GM21367 (cell line): ENCODE data around the gene AKAP6.

ENCODE experiments used
- ATAC-seq: cut with Tn5 transposase; IDR thresholded peaks from one replicate; pipeline ENCODE4 v1.9.1; 2021; ENCODE audit not compliant: unreplicated experiment

The AKAP6 gene

GRCh38 chr14:32648434-32648833 lies 319.3 kb downstream of the AKAP6 start:
- no peak for ATAC-seq

- ATAC-seq: no peak
These were observed 320.9 kb downstream of the AKAP6 start for GRCh38 chr14:32650030-32650429.

DNA sequence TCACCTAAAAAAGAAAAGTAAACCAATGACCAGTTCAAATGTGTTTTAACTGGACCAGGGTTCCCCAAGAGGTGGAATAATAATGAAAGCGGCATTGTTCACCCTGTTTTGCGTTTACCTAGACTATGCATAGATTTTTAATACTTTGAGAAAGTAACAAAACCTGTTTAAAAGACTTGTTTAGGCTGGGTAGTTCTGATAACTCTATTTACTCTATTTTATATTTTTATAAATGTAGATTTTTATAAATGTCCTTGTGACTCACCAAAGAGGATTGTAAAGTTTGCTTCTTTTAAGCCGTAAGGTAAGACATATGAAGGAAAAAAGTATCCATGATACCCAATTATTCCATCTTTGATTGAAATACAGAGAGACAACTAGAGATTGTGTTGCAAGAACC lies 321.6 kb downstream of the AKAP6 start:
- no peak for ATAC-seq

DNA sequence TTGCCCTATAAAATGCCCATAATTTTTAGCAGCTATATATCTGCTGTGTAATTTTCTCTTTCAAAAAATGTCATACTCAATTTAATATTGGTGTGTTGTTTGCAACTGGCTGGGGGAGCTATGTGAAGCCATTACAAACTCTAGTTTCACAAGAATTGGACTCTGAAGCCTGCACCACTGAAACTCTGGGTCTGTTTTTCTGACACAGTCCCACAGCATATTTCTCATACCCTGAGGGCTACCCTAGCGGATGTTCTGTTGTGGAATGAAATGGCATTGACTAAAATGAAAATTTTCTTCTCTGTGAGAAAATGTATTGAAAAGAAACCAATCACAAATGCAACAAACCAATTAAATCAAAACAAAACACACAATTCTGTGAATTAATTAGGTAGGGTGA lies 325.0 kb downstream of the AKAP6 start:
- no peak for ATAC-seq

DNA sequence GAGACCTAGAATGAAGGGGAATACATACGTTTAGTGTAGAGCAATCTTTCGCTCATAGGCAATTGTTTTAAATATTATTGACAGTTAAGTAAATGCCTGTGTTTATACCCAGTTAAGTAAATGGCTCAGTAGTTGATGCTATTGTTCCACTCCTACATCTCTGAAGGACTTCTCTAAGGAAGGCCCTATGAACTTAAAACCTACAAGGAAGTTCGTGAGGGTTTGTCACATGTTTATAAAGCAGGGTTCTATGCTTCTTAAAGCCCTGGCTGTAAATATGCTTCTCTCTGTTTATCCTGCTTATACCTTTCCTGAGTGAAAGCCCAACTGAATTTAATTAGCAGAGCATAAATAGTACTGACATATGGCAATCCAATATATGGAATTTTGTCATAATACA lies 327.5 kb downstream of the AKAP6 start:
- ATAC-seq: no peak

GRCh38 chr14:32657081-32657480 lies 328.0 kb downstream of the AKAP6 start:
- ATAC-seq: no peak

GRCh38 chr14:32661216-32661615 lies 332.1 kb downstream of the AKAP6 start:
- ATAC-seq: no peak

DNA sequence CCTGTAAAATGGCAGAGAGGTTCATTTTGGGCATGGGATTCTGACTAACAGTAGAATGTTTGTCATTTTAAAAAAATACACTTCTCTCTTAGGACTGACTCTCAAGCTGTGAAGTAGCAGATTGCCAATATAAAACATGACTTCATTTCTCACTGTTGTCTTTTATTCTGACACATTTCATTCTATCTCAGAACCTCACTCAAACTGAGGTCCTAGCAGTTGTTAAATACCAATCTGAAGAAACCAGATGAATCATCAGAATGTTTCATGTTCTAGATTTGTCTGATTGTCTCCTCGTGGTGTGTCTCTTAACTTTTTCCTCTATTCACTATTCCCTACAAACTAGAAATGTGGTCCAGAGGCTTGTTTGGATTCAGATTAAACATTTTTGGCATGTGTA lies 333.1 kb downstream of the AKAP6 start:
- ATAC-seq: no peak

GRCh38 chr14:32666308-32666707 lies 337.2 kb downstream of the AKAP6 start:
- no peak for ATAC-seq

DNA sequence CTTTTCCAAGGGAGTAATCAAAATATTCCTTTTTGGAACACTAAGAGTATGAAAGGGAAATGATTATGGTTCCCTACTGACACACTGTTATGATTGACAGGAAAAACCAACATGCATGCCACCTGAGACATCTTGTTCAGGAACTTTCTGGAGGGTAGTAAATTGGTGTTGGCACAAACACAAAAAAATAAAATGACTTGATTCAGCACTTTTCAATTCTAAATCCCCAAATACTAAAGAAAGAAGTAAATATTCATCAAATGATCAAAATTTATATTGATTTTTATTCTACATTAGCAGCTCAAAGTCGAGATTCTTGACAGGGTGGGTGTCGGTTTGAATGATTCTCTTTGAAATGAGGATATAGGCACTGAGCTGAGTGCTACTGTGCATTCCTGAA lies 338.2 kb downstream of the AKAP6 start:
- ATAC-seq: no peak

DNA sequence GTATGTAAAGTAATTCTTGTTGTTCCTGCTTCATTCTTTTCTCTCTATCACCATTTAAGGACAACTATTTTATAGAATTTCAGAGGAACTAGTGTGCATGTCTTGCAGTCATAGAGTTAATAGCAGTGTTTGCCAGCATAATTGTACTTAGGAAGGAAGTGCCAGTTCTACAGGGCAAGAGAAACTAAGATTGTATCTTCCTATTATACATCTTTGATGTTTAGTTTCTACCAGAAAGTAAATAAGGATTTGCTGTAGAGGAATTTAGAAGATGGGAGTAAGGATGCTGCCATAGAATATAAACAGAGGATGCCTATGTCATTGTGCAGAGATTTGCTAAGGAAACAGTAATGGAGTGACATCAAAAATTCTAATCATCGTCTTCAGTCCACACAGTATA lies 338.7 kb downstream of the AKAP6 start:
- ATAC-seq: no peak

- no peak for ATAC-seq
These were observed 340.3 kb downstream of the AKAP6 start for GRCh38 chr14:32669391-32669790.

GRCh38 chr14:32675433-32675832 lies 346.3 kb downstream of the AKAP6 start:
- ATAC-seq: no peak

DNA sequence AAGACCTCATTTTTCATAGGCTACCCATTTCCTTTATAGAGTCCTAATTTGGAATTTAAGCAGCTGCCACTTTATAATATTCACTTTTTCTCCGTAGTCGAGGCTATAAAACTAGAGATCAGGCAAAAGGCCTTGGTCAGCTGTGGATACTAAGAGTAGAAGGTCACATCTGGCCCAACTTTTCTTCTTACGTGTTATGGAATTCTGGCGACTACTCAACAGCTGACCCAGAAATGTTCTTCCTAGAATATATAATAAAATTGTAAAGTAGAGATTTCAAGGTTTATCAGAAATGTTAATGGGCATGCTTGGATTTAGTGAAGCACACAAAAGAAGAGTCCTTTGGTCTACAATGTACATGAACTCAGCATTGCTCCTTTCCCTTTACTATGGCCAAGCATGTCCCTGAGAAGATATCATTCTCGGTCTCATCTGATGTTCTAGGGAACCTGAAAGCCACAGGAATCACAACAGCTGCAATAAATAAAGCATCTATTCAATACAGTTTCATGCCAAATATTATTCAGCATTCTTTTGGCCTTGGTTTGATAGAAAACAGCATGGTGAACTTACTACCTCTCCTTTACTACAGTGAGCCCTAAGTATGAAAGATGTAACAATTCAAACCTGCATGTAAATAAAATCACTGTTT lies 348.2 kb downstream of the AKAP6 start:
- ATAC-seq: no peak

DNA sequence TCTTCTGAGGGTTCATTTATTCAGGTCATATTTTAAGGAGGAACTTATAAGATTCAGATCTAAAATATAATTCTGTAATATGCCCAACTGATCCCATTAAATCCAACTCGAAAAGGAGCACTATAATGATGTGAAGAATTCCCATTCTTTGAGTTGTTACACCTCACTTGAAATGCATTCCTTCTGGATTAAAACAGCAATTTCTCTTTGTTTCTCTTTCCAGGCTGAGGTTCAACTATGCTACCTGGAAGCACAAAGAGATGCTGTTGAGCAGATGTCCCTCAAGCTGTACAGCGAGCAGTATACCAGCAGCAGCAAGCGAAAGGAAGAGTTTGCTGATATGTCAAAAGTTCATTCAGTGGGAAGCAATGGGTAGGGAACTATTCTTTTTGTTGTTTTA lies 349.0 kb downstream of the AKAP6 start:
- no peak for ATAC-seq

GRCh38 chr14:32679927-32680612 lies 351.0 kb downstream of the AKAP6 start:
- ATAC-seq: no peak

DNA sequence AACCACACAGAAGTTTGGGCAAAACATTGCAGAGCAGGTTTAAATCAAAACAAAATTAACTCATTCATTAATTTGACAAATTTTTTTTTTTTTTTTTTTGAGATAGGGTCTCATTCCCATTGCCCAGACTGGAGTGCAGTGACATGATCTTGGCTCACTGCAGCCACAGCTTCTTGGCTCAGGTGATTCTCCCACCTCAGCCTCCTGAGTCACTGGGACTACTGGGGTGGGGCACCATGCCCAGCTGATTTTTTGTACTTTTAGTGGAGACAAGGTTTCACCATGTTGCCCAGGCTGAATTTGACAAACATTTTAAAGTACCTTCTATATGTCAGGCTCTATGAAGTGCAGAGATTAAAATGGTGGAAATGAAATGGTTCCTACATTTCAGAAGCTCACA lies 352.5 kb downstream of the AKAP6 start:
- no peak for ATAC-seq

GRCh38 chr14:32682214-32682613 lies 353.1 kb downstream of the AKAP6 start:
- ATAC-seq: no peak

DNA sequence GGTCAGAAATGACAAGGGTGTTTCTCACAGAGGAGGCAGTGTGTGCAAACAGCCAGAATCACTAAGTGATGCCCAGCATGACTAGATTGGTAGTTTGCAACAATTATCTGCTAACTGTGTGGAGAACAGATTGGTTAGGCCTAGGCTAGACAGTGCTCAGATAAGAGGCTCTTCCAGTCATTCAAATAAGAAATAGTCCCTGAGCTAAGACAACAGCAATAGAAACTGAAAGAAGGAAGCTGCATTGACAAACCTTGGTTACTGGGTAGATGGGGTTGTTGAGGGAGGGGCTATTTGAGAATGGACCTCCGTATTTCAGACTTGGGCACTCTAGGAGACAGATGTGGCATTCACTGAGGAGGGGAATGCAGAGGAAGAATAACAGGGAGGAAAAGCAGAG lies 354.6 kb downstream of the AKAP6 start:
- no peak for ATAC-seq

- no peak for ATAC-seq
These were observed 359.8 kb downstream of the AKAP6 start for GRCh38 chr14:32688941-32689340.

DNA sequence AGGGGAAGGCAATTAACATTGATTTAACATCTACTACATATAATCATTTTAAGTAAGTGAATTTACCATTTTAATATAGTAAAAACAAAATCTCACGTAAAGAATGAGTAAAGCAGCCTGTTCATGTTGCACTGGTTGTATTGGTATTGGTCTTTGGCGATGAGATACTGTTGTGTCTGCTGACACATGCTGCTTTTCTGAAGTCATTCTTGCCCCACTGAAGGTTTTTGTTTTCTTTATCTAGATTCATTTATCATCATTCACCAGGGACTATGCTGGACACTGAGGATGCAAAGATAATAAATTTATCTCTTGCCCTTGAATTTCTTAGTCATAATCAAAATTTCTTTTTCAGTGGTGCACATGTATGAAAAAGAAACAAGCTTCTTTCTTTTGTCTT lies 363.3 kb downstream of the AKAP6 start:
- no peak for ATAC-seq

DNA sequence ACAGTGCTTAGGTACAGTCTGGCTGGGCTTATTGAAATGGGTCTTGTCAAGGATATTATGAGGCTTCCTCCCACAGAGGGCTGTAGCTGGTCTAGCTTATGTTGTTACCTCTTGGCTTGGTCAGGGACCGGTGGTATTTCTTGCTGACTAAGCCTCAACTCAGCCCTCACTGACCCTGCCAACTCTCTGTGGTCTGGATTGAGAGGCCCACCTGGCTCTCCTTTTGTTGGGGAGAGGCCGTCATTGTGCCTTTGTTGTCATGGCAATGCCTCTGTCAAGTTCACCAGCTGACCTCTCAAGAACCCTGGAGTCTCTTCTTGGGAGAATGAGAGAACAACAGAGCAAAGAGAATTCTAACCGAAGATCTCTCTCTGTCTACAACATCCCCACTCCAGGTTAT lies 364.0 kb downstream of the AKAP6 start:
- no peak for ATAC-seq
